PFSK-1 (cell line): ENCODE measurements around the gene TRPM3.

Experiments
- SIN3A ChIP-seq: IDR thresholded peaks from 2 replicates; pipeline ENCODE4 v1.6.1; 2012; ENCODE audit warnings: mild to moderate bottlenecking, low read length, moderate library complexity, borderline replicate concordance; ENCODE audit not compliant: insufficient read depth
- TAF1 ChIP-seq: IDR thresholded peaks from 2 replicates; pipeline ENCODE4 v1.6.1; 2012; ENCODE audit warnings: low read length, control low read depth, borderline replicate concordance; ENCODE audit not compliant: insufficient read depth

DNA sequence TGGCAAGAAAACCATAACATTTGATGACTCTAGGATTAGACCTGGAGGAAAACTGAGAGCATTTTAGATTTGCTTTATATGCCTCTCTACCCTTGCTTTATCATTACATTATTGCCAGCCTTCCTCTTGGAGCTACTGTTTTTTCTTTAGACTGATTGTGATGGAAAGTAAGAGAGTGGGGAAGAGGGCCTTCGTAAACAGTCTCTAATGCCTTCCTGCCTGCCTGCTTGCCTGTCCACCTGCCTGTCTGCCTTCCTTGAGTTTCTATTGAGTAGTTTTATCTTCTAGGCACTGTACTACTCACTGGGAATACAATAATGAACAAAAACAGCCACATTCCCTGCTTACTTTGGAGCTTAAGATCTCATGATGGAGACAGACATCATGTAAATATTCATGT, 189.3 kb downstream of the TRPM3 start:
- TF ChIP-seq SIN3A: no peak
- no peak for TF ChIP-seq TAF1
